Ovary (tissue), 3 donors: ENCODE data around the gene BIRC6.

Experiments used
- CTCF ChIP-seq, 3 donors: fragments of 450-650 bp in 2 of 3; fragments of 200-600 bp in 1 of 3; IDR thresholded peaks; one replicate each; pipeline versions ENCODE4 v1.5.1 to v1.8.0; 2016 to 2022; ENCODE audit warnings: antibody characterized with exemption in 3 of 3, mild to moderate bottlenecking in 1 of 3
- EP300 ChIP-seq: sonication (generic); formaldehyde crosslinking; IDR thresholded peaks from one replicate; pipeline ENCODE4 v1.6.1; 2017; ENCODE audit warnings: antibody characterized with exemption
- POLR2A ChIP-seq: fragments of 450-650 bp; IDR thresholded peaks from one replicate; pipeline ENCODE4 v1.6.1; 2017; ENCODE audit warnings: antibody characterized with exemption, mild to moderate bottlenecking, moderate library complexity
- donor health status: DM: no; HTN: no; CAD: no.

GRCh38 chr2:32472605-32473004 is 115.8 kb downstream of the BIRC6 start:
- no peak for TF ChIP-seq CTCF (IDR thresholded peaks at IDR 0.05)
- no peak for TF ChIP-seq EP300
- TF ChIP-seq POLR2A = no peak
